Transverse colon (tissue), 4 donors: Measurements from ENCODE around the gene PRDM12. TPM values are rescaled to one million over a fixed set of nuclear protein-coding genes. Genes with fewer than 3 reads are reported as not detected.

ENCODE experiments used
- DNase-seq: peaks from one replicate; pipeline ENCODE4 v3.0.0-alpha.2; 2019
- H3K27ac ChIP-seq, 4 donors: fragments of 200-600 bp; sonication (generic); 2 replicates each; pipeline ENCODE4 v1.5.1; 2016 to 2018; ENCODE audit warnings: inconsistent platforms in 4 of 4
- H3K27me3 ChIP-seq: fragments of 200-600 bp; sonication (generic); 2 replicates; pipeline ENCODE4 v1.5.1; 2017; ENCODE audit warnings: inconsistent platforms
- H3K36me3 ChIP-seq, 4 donors: fragments of 200-600 bp; sonication (generic); 2 replicates each; pipeline ENCODE4 v1.5.1; 2017 to 2019; ENCODE audit warnings: inconsistent platforms in 4 of 4
- H3K4me1 ChIP-seq, 4 donors: fragments of 200-600 bp; sonication (generic); 2 replicates each; pipeline ENCODE4 v1.5.1; 2017 to 2020; ENCODE audit warnings: inconsistent platforms in 4 of 4
- H3K4me3 ChIP-seq, 4 donors: fragments of 200-600 bp; sonication (generic); 1 replicate in 1 of 4; 2 replicates in 3 of 4; pipeline versions ENCODE4 v1.5.1 to v1.6.1; 2017 to 2019; ENCODE audit warnings: inconsistent platforms in 4 of 4
- H3K9me3 ChIP-seq, 2 donors: fragments of 200-600 bp; sonication (generic); 2 replicates each; pipeline ENCODE4 v1.5.1; 2017 to 2019; ENCODE audit warnings: inconsistent platforms in 2 of 2
- CTCF ChIP-seq, 5 experiments: fragments of 200-600 bp in 3 of 5; fragments of 450-650 bp in 2 of 5; sonication (generic) in 3 of 5; IDR thresholded peaks; 1 replicate in 2 of 5; 2 replicates in 3 of 5; pipeline ENCODE4 v1.5.1; 2016 to 2017; ENCODE audit warnings: antibody characterized with exemption in 5 of 5, inconsistent platforms in 3 of 5, mild to moderate bottlenecking in 2 of 5, moderate library complexity in 1 of 5
- EP300 ChIP-seq: sonication (generic); formaldehyde crosslinking; IDR thresholded peaks from one replicate; pipeline ENCODE4 v1.6.1; 2017; ENCODE audit warnings: antibody characterized with exemption, low read depth
- POLR2A ChIP-seq: fragments of 450-650 bp; IDR thresholded peaks from one replicate; pipeline ENCODE4 v1.6.1; 2016; ENCODE audit warnings: antibody characterized with exemption, mild to moderate bottlenecking, moderate library complexity
- POLR2AphosphoS5 ChIP-seq, 3 donors: sonication (generic); formaldehyde crosslinking; IDR thresholded peaks; one replicate each; pipeline ENCODE4 v1.6.1; 2016; ENCODE audit warnings: antibody characterized with exemption in 3 of 3
- WGBS, 2 donors: methylation state at CpG; one replicate each; pipeline ENCODE4 v1.1.5; 2018; ENCODE audit warnings: low coverage in 1 of 2; 5-methylcytosine and 5-hydroxymethylcytosine counted together
- in situ Hi-C, 4 donors: fragments of 200-750 bp; cut with MboI; loops; one replicate each; pipeline versions ENCODE4 v1.15.0 to v1.15.1; 2017; ENCODE audit warnings: low sequenced_read_pairs in 3 of 4, low pct_ligation_motif_present in 1 of 4, low pct_unique_long_range_greater_than_20kb in 1 of 4
- intact Hi-C: fragments of 100-400 bp; cut with DNase I; formaldehyde crosslinking; loops from one replicate; pipeline ENCODE4 v1.15.1; 2023; ENCODE audit warnings: low total_unique reads
- total RNA-seq, 4 donors: library from RNA; depleted of rRNA; stranded (reverse); fragments of >200 nt; gene quantifications; one replicate each; pipeline ENCODE4 v1.1.0, GENCODE V29; 2016

PRDM12 gene
- total RNA-seq, 4 donors from 2014 or later = not detected

- H3K27me3 ChIP-seq = peaks cover 74% of the 10 kb centered on the region
- H3K27ac ChIP-seq = no peak overlapping the region
- no peaks in the 10 kb centered on the region for H3K9me3 ChIP-seq
- no peaks in the 10 kb centered on the region for H3K36me3 ChIP-seq
- TF ChIP-seq CTCF (IDR thresholded peaks at IDR 0.05) (no peak), POLR2AphosphoS5 (IDR thresholded peaks at IDR 0.05) (no peak), EP300 (no peak), POLR2A (no peak)
- H3K4me1 ChIP-seq = peaks cover 17 to 48% (median 37%) of the 10 kb centered on the region in 4 donors
- intact Hi-C loops = no loop called here
- 27% methylated on average over 52 of the region's 60 CpGs; no CpG with 5 or more reads in 1 of the 2 donors for WGBS, 2 donors
- no peak for DNase-seq
- H3K4me3 ChIP-seq = no peak overlapping the region
- in situ Hi-C loops = no loop called here
Measured at GRCh38 chr9:130666393-130667119, 2.2 kb downstream of the PRDM12 start.

GRCh38 chr9:130667120-130667435 is 2.7 kb downstream of the PRDM12 start:
- TF ChIP-seq POLR2A = no peak
- no peak for TF ChIP-seq EP300
- TF ChIP-seq POLR2AphosphoS5 (IDR thresholded peaks at IDR 0.05) = no peak
- no peak for TF ChIP-seq CTCF (IDR thresholded peaks at IDR 0.05)

GRCh38 chr9:130668196-130668595 is 3.8 kb downstream of the PRDM12 start:
- WGBS, 2 donors = 91% methylated on average over 13 of the region's 13 CpGs; no CpG with 5 or more reads in 1 of the 2 donors
- in situ Hi-C loops (no loop called here), intact Hi-C loops (no loop called here)
- no peak overlapping the region for H3K4me3 ChIP-seq
- DNase-seq = no peak
- H3K27me3 ChIP-seq = peaks cover 57% of the 10 kb centered on the region
- H3K36me3 ChIP-seq = no peaks in the 10 kb centered on the region
- H3K27ac ChIP-seq = no peak overlapping the region
- no peaks in the 10 kb centered on the region for H3K9me3 ChIP-seq
- peaks cover 16 to 34% (median 27%) of the 10 kb centered on the region in 4 donors for H3K4me1 ChIP-seq
- TF ChIP-seq EP300 = no peak
- no peak for TF ChIP-seq POLR2AphosphoS5 (IDR thresholded peaks at IDR 0.05)
- TF ChIP-seq CTCF (IDR thresholded peaks at IDR 0.05) = no peak
- no peak for TF ChIP-seq POLR2A

More at GRCh38 chr9:130667120-130667435, 2.7 kb downstream of the PRDM12 start:
- H3K27me3 ChIP-seq = peaks cover 68% of the 10 kb centered on the region
- H3K27ac ChIP-seq = no peak overlapping the region
- no peak overlapping the region for H3K4me3 ChIP-seq
- H3K9me3 ChIP-seq = no peaks in the 10 kb centered on the region
- peaks cover 17 to 44% (median 36%) of the 10 kb centered on the region in 4 donors for H3K4me1 ChIP-seq
- no peak for DNase-seq
- intact Hi-C loops (no loop called here), in situ Hi-C loops (no loop called here)
- no peaks in the 10 kb centered on the region for H3K36me3 ChIP-seq
- WGBS, 2 donors = 64% methylated on average over 4 of the region's 4 CpGs; no CpG with 5 or more reads in 1 of the 2 donors

GRCh38 chr9:130668659-130669058 is 4.3 kb downstream of the PRDM12 start:
- Histone ChIP-seq H3K27me3 (peaks cover 52% of the 10 kb centered on the region), H3K4me1 (peaks cover 12 to 29% (median 22%) of the 10 kb centered on the region in 4 donors), H3K36me3 (no peaks in the 10 kb centered on the region), H3K27ac (no peak overlapping the region), H3K9me3 (no peaks in the 10 kb centered on the region), H3K4me3 (no peak overlapping the region)
- 59 to 69% methylated on average over 5 to 12 of the region's 12 CpGs for WGBS, 2 donors
- no peak for TF ChIP-seq EP300
- no peak for TF ChIP-seq CTCF (IDR thresholded peaks at IDR 0.05)
- TF ChIP-seq POLR2AphosphoS5 (IDR thresholded peaks at IDR 0.05) = no peak
- TF ChIP-seq POLR2A = no peak
- in situ Hi-C loops (no loop called here), intact Hi-C loops (no loop called here)
- no peak for DNase-seq
